H1 (cell line): Measurements from ENCODE around the gene SH3RF2. TPM values are rescaled to one million over a fixed set of nuclear protein-coding genes. Genes with fewer than 3 reads are reported as not detected.

Source experiments
- CTCF ChIA-PET: fragments of 300-600 bp; sonication (Branson Sonifier 250); formaldehyde crosslinking; loops from one replicate; lab custom pipeline; 2021; ENCODE audit not compliant: partially characterized antibody; lab: Charles Lee
- POLR2A ChIA-PET: fragments of 300-600 bp; sonication (Branson Sonifier 250); formaldehyde crosslinking; loops from one replicate; lab custom pipeline; 2021; ENCODE audit warnings: inconsistent platforms; ENCODE audit not compliant: partially characterized antibody; lab: Charles Lee
- DNase-seq, 2 experiments: peaks; one replicate each; pipeline versions ENCODE4 v3.0.0 to v3.0.0-alpha.2; 2010 to 2022; ENCODE audit warnings: low spot score in 2 of 2, low read depth in 1 of 2, mixed read lengths in 1 of 2
- FAIRE-seq: peaks from 2 replicates; lab custom pipeline; 2011; peaks lifted over from hg19 to GRCh38; lab: Jason Lieb, UNC
- H2AFZ ChIP-seq: 2 replicates; pipeline ENCODE4 v1.8.1; 2012; ENCODE audit warnings: low read length, inconsistent platforms
- H2AK5ac ChIP-seq: 2 replicates; pipeline ENCODE4 v1.6.1; 2013; ENCODE audit warnings: low read depth, low read length
- H2BK120ac ChIP-seq: replicated peaks from 2 replicates; pipeline ENCODE3; 2013; ENCODE audit warnings: low read depth, low read length, inconsistent platforms
- H2BK12ac ChIP-seq: 2 replicates; pipeline ENCODE4 v1.6.1; 2013; ENCODE audit warnings: low read depth, low read length
- H2BK15ac ChIP-seq: 2 replicates; pipeline ENCODE4 v1.6.1; 2013; ENCODE audit warnings: low read length
- H2BK20ac ChIP-seq: 2 replicates; pipeline ENCODE4 v1.6.1; 2013; ENCODE audit warnings: low read length
- H2BK5ac ChIP-seq: 2 replicates; pipeline ENCODE4 v1.6.1; 2013; ENCODE audit warnings: low read depth, low read length
- H3K14ac ChIP-seq: 2 replicates; pipeline ENCODE4 v1.6.1; 2013; ENCODE audit warnings: inconsistent platforms; ENCODE audit not compliant: insufficient read length
- H3K18ac ChIP-seq: 2 replicates; pipeline ENCODE4 v1.6.1; 2013; ENCODE audit warnings: low read length; ENCODE audit errors: extremely low read depth
- H3K23ac ChIP-seq: 2 replicates; pipeline ENCODE4 v1.6.1; 2013; ENCODE audit warnings: inconsistent platforms; ENCODE audit not compliant: insufficient read length
- H3K23me2 ChIP-seq: 2 replicates; pipeline ENCODE4 v1.6.1; 2013; ENCODE audit warnings: low read depth, low read length
- H3K27ac ChIP-seq: 2 replicates; pipeline ENCODE4 v1.6.1; 2011; ENCODE audit warnings: low read depth, low read length, inconsistent platforms
- H3K27me3 ChIP-seq, 4 experiments: replicated peaks in 1 of 4; 1 replicate in 1 of 4; 2 replicates in 3 of 4; pipeline versions ENCODE4 v1.6.1 to v1.8.1; 2011 to 2013; ENCODE audit warnings: low read length in 3 of 4, mild to moderate bottlenecking in 3 of 4, inconsistent platforms in 2 of 4, mixed read lengths in 2 of 4, moderate library complexity in 1 of 4; ENCODE audit not compliant: control insufficient read depth in 3 of 4, insufficient read depth in 3 of 4; ENCODE audit errors: extremely low read depth in 1 of 4
- H3K36me3 ChIP-seq, 4 experiments: 2 replicates each; pipeline versions ENCODE4 v1.6.1 to v1.8.1; 2011 to 2013; ENCODE audit warnings: mild to moderate bottlenecking in 4 of 4, low read length in 3 of 4, moderate library complexity in 2 of 4, control low read depth in 1 of 4, inconsistent platforms in 1 of 4; ENCODE audit not compliant: insufficient read depth in 4 of 4, control insufficient read depth in 2 of 4
- H3K4ac ChIP-seq: replicated peaks from 2 replicates; pipeline ENCODE3; 2013; ENCODE audit warnings: low read length, low read depth, mixed read lengths, inconsistent platforms; ENCODE audit not compliant: insufficient read length
- H3K4me1 ChIP-seq, 4 experiments: replicated peaks in 1 of 4; 1 replicate in 1 of 4; 2 replicates in 3 of 4; pipeline versions ENCODE4 v1.6.1 to v1.8.1; 2011 to 2013; ENCODE audit warnings: low read length in 3 of 4, inconsistent platforms in 2 of 4, mixed read lengths in 1 of 4; ENCODE audit not compliant: insufficient read depth in 4 of 4, control insufficient read depth in 3 of 4
- H3K4me2 ChIP-seq, 2 experiments: 2 replicates each; pipeline versions ENCODE4 v1.6.1 to v1.8.1; 2011 to 2013; ENCODE audit warnings: low read depth in 2 of 2, low read length in 2 of 2, control low read depth in 1 of 2, inconsistent platforms in 1 of 2, mild to moderate bottlenecking in 1 of 2; ENCODE audit not compliant: insufficient read depth in 1 of 2
- H3K4me3 ChIP-seq, 4 experiments: fragments of 200-600, 300-600 bp in 1 of 4; sonication (generic), shearing (Covaris generic), sonication (Bioruptor Twin) in 1 of 4; 2 replicates each; pipeline versions ENCODE4 v1.5.1 to v1.8.1; 2011 to 2016; ENCODE audit warnings: low read length in 4 of 4, low read depth in 3 of 4, control low read depth in 2 of 4, inconsistent platforms in 2 of 4, mild to moderate bottlenecking in 2 of 4, mixed read lengths in 1 of 4, moderate library complexity in 1 of 4; ENCODE audit not compliant: insufficient read depth in 2 of 4; ENCODE audit errors: extremely low read depth in 1 of 4
- H3K56ac ChIP-seq: replicated peaks from 2 replicates; pipeline ENCODE3; 2013; ENCODE audit warnings: low read depth, mild to moderate bottlenecking, mixed read lengths, low read length, inconsistent platforms; ENCODE audit not compliant: insufficient read length
- H3K79me1 ChIP-seq: 2 replicates; pipeline ENCODE4 v1.6.1; 2013; ENCODE audit warnings: low read depth, low read length, control low read depth
- H3K79me2 ChIP-seq, 2 experiments: 2 replicates each; pipeline versions ENCODE4 v1.6.1 to v1.8.1; 2012 to 2013; ENCODE audit warnings: low read length in 2 of 2, mild to moderate bottlenecking in 2 of 2, inconsistent platforms in 1 of 2; ENCODE audit not compliant: insufficient read depth in 2 of 2, control insufficient read depth in 1 of 2
- H3K9ac ChIP-seq, 4 experiments: replicated peaks in 1 of 4; 1 replicate in 1 of 4; 2 replicates in 3 of 4; pipeline versions ENCODE4 v1.6.1 to v1.8.1; 2011 to 2013; ENCODE audit warnings: low read depth in 3 of 4, low read length in 3 of 4, control low read depth in 2 of 4, mild to moderate bottlenecking in 2 of 4, moderate library complexity in 2 of 4, inconsistent platforms in 1 of 4; ENCODE audit errors: extremely low read depth in 1 of 4
- H3K9me3 ChIP-seq, 2 experiments: 2 replicates each; pipeline versions ENCODE4 v1.6.1 to v1.8.1; 2012 to 2013; ENCODE audit warnings: mild to moderate bottlenecking in 2 of 2, moderate library complexity in 2 of 2, control low read depth in 1 of 2, inconsistent platforms in 1 of 2, low read depth in 1 of 2, low read length in 1 of 2, mixed read lengths in 1 of 2; ENCODE audit not compliant: insufficient read depth in 2 of 2
- H4K20me1 ChIP-seq, 2 experiments: replicated peaks in 1 of 2; 2 replicates each; pipeline versions ENCODE3 to v1.8.1; 2011 to 2013; ENCODE audit warnings: inconsistent platforms in 2 of 2, low read length in 2 of 2, mild to moderate bottlenecking in 1 of 2; ENCODE audit not compliant: insufficient read depth in 2 of 2, control insufficient read depth in 1 of 2
- H4K5ac ChIP-seq: 2 replicates; pipeline ENCODE4 v1.6.1; 2013; ENCODE audit warnings: low read length, low read depth, mixed read lengths, inconsistent platforms; ENCODE audit not compliant: insufficient read length
- H4K8ac ChIP-seq: 2 replicates; pipeline ENCODE4 v1.8.0; 2013; ENCODE audit warnings: mild to moderate bottlenecking, moderate library complexity, low read length, inconsistent platforms; ENCODE audit not compliant: insufficient read depth; ENCODE audit errors: extremely low read depth
- H4K91ac ChIP-seq: replicated peaks from 2 replicates; pipeline ENCODE3; 2013; ENCODE audit warnings: low read length, mixed read lengths, inconsistent platforms; ENCODE audit not compliant: insufficient read length
- ASH2L ChIP-seq: fragments of 200-600, 300-600 bp; sonication (generic); IDR thresholded peaks from one replicate; pipeline ENCODE4 v1.7.1; 2017; ENCODE audit warnings: low read length
- CEBPB ChIP-seq: IDR thresholded peaks from 2 replicates; pipeline ENCODE4 v1.6.1; 2012; ENCODE audit warnings: low read depth, low read length
- CHD2 ChIP-seq: IDR thresholded peaks from 2 replicates; pipeline ENCODE4 v1.6.1; 2012; ENCODE audit warnings: low read length, improper control_type of control experiment
- FOSL1 ChIP-seq: IDR thresholded peaks from 2 replicates; pipeline ENCODE4 v1.6.1; 2011; ENCODE audit warnings: mild to moderate bottlenecking, low read depth, low read length, moderate library complexity; ENCODE audit not compliant: insufficient read depth
- POLR2AphosphoS5 ChIP-seq: IDR thresholded peaks from 2 replicates; pipeline ENCODE4 v1.6.1; 2011; ENCODE audit warnings: low read depth, low read length
- POU5F1 ChIP-seq: IDR thresholded peaks from 2 replicates; pipeline ENCODE4 v1.6.1; 2011; ENCODE audit warnings: low read depth, mild to moderate bottlenecking, low read length, moderate library complexity
- SIN3A ChIP-seq, 2 experiments: IDR thresholded peaks in 1 of 2; conservative IDR thresholded peaks in 1 of 2; 2 replicates each; pipeline ENCODE4 v1.6.1; 2011 to 2012; ENCODE audit warnings: low read length in 2 of 2, improper control_type of control experiment in 1 of 2, low read depth in 1 of 2, mild to moderate bottlenecking in 1 of 2
- SIX5 ChIP-seq: IDR thresholded peaks from 2 replicates; pipeline ENCODE4 v1.6.1; 2011; ENCODE audit warnings: mild to moderate bottlenecking, low read depth, low read length
- SP1 ChIP-seq: IDR thresholded peaks from 2 replicates; pipeline ENCODE4 v1.6.1; 2011; ENCODE audit warnings: low read depth, low read length
- TEAD4 ChIP-seq: IDR thresholded peaks from 2 replicates; pipeline ENCODE4 v1.6.1; 2012; ENCODE audit warnings: low read depth, low read length, inconsistent platforms, mixed read lengths
- WGBS, 2 experiments: shearing (Covaris generic) in 1 of 2; methylation state at CpG; one replicate each; pipeline versions ENCODE4 v1.1.6 to v1.1.7; 2013 to 2015; ENCODE audit warnings: low lambda C conversion rate in 2 of 2, mixed read lengths in 2 of 2, inconsistent platforms in 1 of 2, low coverage in 1 of 2, missing lambda C conversion rate in 1 of 2; ENCODE audit not compliant: insufficient replicate concordance in 2 of 2, insufficient coverage in 1 of 2, insufficient read length in 1 of 2; ENCODE audit errors: extremely low coverage in 1 of 2, missing lambda C conversion rate in 1 of 2; 5-methylcytosine and 5-hydroxymethylcytosine counted together
- polyA plus RNA-seq, 7 experiments: library from polyadenylated mRNA; depleted of rRNA in 3 of 7; stranded (reverse) in 5 of 7; unstranded in 2 of 7; fragments of >200 nt in 5 of 7; fragments of 200-250 nt in 2 of 7; gene quantifications; 1 replicate in 5 of 7; 2 replicates in 1 of 7; 4 replicates in 1 of 7; pipeline versions ENCODE4 v1.2.1 to v1.2.3, GENCODE V29; 2011 to 2013; ENCODE audit warnings: missing spikeins in 2 of 7, mixed read lengths in 2 of 7
- total RNA-seq: library from RNA; stranded (reverse); fragmentation: NEBNext Ultra II Directional; extraction: Animal tissue kit (Norgen Biotek cat#: 25700); gene quantifications from 2 replicates; pipeline ENCODE4 v1.2.1, GENCODE V29; 2021

Gene SH3RF2
- total and polyA plus RNA-seq, 2 of the 8 experiments (the other 6 are each of a cell fraction or from before 2014, with no cell fraction given): 0.80 to 0.95 TPM

GRCh38 chr5:145924849-145925248 lies 11.5 kb upstream of the SH3RF2 start:
- no peak overlapping the region for H2BK120ac ChIP-seq
- H3K9me3 ChIP-seq: no peaks in the 10 kb centered on the region
- H3K4me3 ChIP-seq: no peak overlapping the region
- H2BK5ac ChIP-seq: no peak overlapping the region
- H4K91ac ChIP-seq: no peak overlapping the region
- no peak overlapping the region for H3K23ac ChIP-seq
- H3K79me2 ChIP-seq: no peaks in the 10 kb centered on the region
- no peak overlapping the region for H4K8ac ChIP-seq
- H2BK15ac ChIP-seq: no peak overlapping the region
- no peak overlapping the region for H2AK5ac ChIP-seq
- FAIRE-seq (no peak), DNase-seq (no peak)
- ChIA-PET CTCF (interaction anchor here (0.6 to 1.6 kb wide), 6 partner anchors 10 to 128 kb away, joined by 3 to 6 read pairs (median 4); no protein-coding TSS in a partner anchor), POLR2A (no interaction called here)
- H2BK12ac ChIP-seq: no peak overlapping the region
- no peaks in the 10 kb centered on the region for H3K36me3 ChIP-seq
- no peak overlapping the region for H3K9ac ChIP-seq
- no peak overlapping the region for H3K4me2 ChIP-seq
- no peaks in the 10 kb centered on the region for H4K20me1 ChIP-seq
- H4K5ac ChIP-seq: no peak overlapping the region
- H3K79me1 ChIP-seq: no peaks in the 10 kb centered on the region
- no peak overlapping the region for H3K4ac ChIP-seq
- H3K18ac ChIP-seq: no peak overlapping the region
- TF ChIP-seq FOSL1: no peak
- no peak for TF ChIP-seq CEBPB
- no peak for TF ChIP-seq SIX5
- no peak for TF ChIP-seq TEAD4
- TF ChIP-seq ASH2L: no peak
- no peak for TF ChIP-seq SIN3A (conservative IDR thresholded peaks at IDR 0.05 in 1 of 2, IDR thresholded peaks at IDR 0.05 in 1 of 2; ENCODE audit: low read depth in 1 of 2, low read length in 2 of 2)
- no peak for TF ChIP-seq POLR2AphosphoS5
- no peak for TF ChIP-seq POU5F1
- no peak for TF ChIP-seq CHD2
- TF ChIP-seq SP1: no peak
- H3K4me1 ChIP-seq: peaks cover 0 to 4% (median 2%) of the 10 kb centered on the region in 4 experiments; a peak in 3 of 7 replicates
- no peak overlapping the region for H2BK20ac ChIP-seq
- no peak overlapping the region for H3K14ac ChIP-seq
- H3K56ac ChIP-seq: no peak overlapping the region
- no peak overlapping the region for H3K27ac ChIP-seq
- no peaks in the 10 kb centered on the region for H3K27me3 ChIP-seq
- no peaks in the 10 kb centered on the region for H3K23me2 ChIP-seq
- H2AFZ ChIP-seq: no peak overlapping the region
- 86% methylated on average over 1 of the region's 1 CpG; no CpG with 5 or more reads in 1 of the 2 experiments for WGBS, 2 experiments
